IPS-15b (cell line): ENCODE data around the gene CTSE.

Experiments used
- H3K27me3 ChIP-seq: one replicate; pipeline ENCODE4 v1.6.1; 2013; ENCODE audit warnings: low read length; ENCODE audit not compliant: control insufficient read depth, insufficient read depth
- H3K36me3 ChIP-seq: one replicate; pipeline ENCODE4 v1.6.1; 2013; ENCODE audit warnings: low read length; ENCODE audit not compliant: control insufficient read depth, insufficient read depth
- H3K4me1 ChIP-seq: one replicate; pipeline ENCODE4 v1.6.1; 2013; ENCODE audit warnings: mild to moderate bottlenecking, low read length; ENCODE audit not compliant: control insufficient read depth, insufficient read depth
- H3K4me3 ChIP-seq: one replicate; pipeline ENCODE4 v1.5.1; 2013; ENCODE audit warnings: low read depth, low read length
- H3K9ac ChIP-seq: one replicate; pipeline ENCODE4 v1.6.1; 2013; ENCODE audit warnings: low read depth, mild to moderate bottlenecking, low read length
- H3K9me3 ChIP-seq: one replicate; pipeline ENCODE4 v1.6.1; 2013; ENCODE audit warnings: mild to moderate bottlenecking, low read length; ENCODE audit not compliant: control insufficient read depth, insufficient read depth

Gene CTSE

GRCh38 chr1:206025283-206025820 lies 1.7 kb upstream of the CTSE start:
- no peaks in the 10 kb centered on the region for H3K36me3 ChIP-seq
- H3K9ac ChIP-seq = no peak overlapping the region
- H3K4me1 ChIP-seq = no peaks in the 10 kb centered on the region
- no peaks in the 10 kb centered on the region for H3K27me3 ChIP-seq
- no peaks in the 10 kb centered on the region for H3K9me3 ChIP-seq
- H3K4me3 ChIP-seq = no peak overlapping the region

- Histone ChIP-seq H3K4me3 (no peak overlapping the region), H3K27me3 (no peaks in the 10 kb centered on the region), H3K9me3 (no peaks in the 10 kb centered on the region), H3K9ac (no peak overlapping the region), H3K4me1 (peaks cover 3% of the 10 kb centered on the region), H3K36me3 (no peaks in the 10 kb centered on the region)
Observed at GRCh38 chr1:206022766-206023165, 929 bp downstream of the CTSE start.

GRCh38 chr1:206021626-206022365 lies 1.9 kb downstream of the CTSE start:
- H3K9ac ChIP-seq = no peak overlapping the region
- no peak overlapping the region for H3K4me3 ChIP-seq
- H3K4me1 ChIP-seq = peaks cover 3% of the 10 kb centered on the region
- no peaks in the 10 kb centered on the region for H3K27me3 ChIP-seq
- H3K9me3 ChIP-seq = no peaks in the 10 kb centered on the region
- H3K36me3 ChIP-seq = no peaks in the 10 kb centered on the region

- Histone ChIP-seq H3K4me1 (peaks cover 3% of the 10 kb centered on the region), H3K36me3 (no peaks in the 10 kb centered on the region), H3K9ac (no peak overlapping the region), H3K4me3 (no peak overlapping the region), H3K27me3 (no peaks in the 10 kb centered on the region), H3K9me3 (no peaks in the 10 kb centered on the region)
Observed at GRCh38 chr1:206021008-206021625, 2.6 kb downstream of the CTSE start.

- Histone ChIP-seq H3K36me3 (no peaks in the 10 kb centered on the region), H3K4me3 (no peak overlapping the region), H3K4me1 (peaks cover 3% of the 10 kb centered on the region), H3K9ac (no peak overlapping the region), H3K27me3 (no peaks in the 10 kb centered on the region), H3K9me3 (no peaks in the 10 kb centered on the region)
Observed at GRCh38 chr1:206020393-206021007, 3.2 kb downstream of the CTSE start.

GRCh38 chr1:206015071-206015470 lies 8.6 kb downstream of the CTSE start:
- H3K4me3 ChIP-seq = no peak overlapping the region
- H3K9me3 ChIP-seq = no peaks in the 10 kb centered on the region
- peaks cover 3% of the 10 kb centered on the region for H3K4me1 ChIP-seq
- peaks cover 2% of the 10 kb centered on the region for H3K27me3 ChIP-seq
- no peak overlapping the region for H3K9ac ChIP-seq
- H3K36me3 ChIP-seq = no peaks in the 10 kb centered on the region

- Histone ChIP-seq H3K9ac (no peak overlapping the region), H3K27me3 (peaks cover 2% of the 10 kb centered on the region)
Observed at GRCh38 chr1:206014601-206015000, 9.1 kb downstream of the CTSE start.

GRCh38 chr1:206013026-206013795 lies 10.5 kb downstream of the CTSE start:
- H3K27me3 ChIP-seq = peaks cover 2% of the 10 kb centered on the region
- no peaks in the 10 kb centered on the region for H3K9me3 ChIP-seq
- H3K36me3 ChIP-seq = no peaks in the 10 kb centered on the region
- no peak overlapping the region for H3K4me3 ChIP-seq
- no peak overlapping the region for H3K9ac ChIP-seq
- H3K4me1 ChIP-seq = no peaks in the 10 kb centered on the region

More at GRCh38 chr1:206014601-206015000, 9.1 kb downstream of the CTSE start:
- no peak overlapping the region for H3K4me3 ChIP-seq
- H3K9me3 ChIP-seq = no peaks in the 10 kb centered on the region
- H3K36me3 ChIP-seq = no peaks in the 10 kb centered on the region
- peaks cover 3% of the 10 kb centered on the region for H3K4me1 ChIP-seq

- Histone ChIP-seq H3K4me3 (no peak overlapping the region), H3K27me3 (peaks cover 2% of the 10 kb centered on the region), H3K36me3 (no peaks in the 10 kb centered on the region), H3K4me1 (no peaks in the 10 kb centered on the region), H3K9me3 (no peaks in the 10 kb centered on the region), H3K9ac (no peak overlapping the region)
Observed at GRCh38 chr1:206012086-206012859, 11.4 kb downstream of the CTSE start.

GRCh38 chr1:206011057-206011456 lies 12.6 kb downstream of the CTSE start:
- Histone ChIP-seq H3K36me3 (no peaks in the 10 kb centered on the region), H3K9me3 (no peaks in the 10 kb centered on the region), H3K9ac (no peak overlapping the region), H3K4me3 (no peak overlapping the region), H3K4me1 (no peaks in the 10 kb centered on the region), H3K27me3 (peaks cover 2% of the 10 kb centered on the region)

- H3K9ac ChIP-seq = no peak overlapping the region
- no peaks in the 10 kb centered on the region for H3K36me3 ChIP-seq
- H3K9me3 ChIP-seq = no peaks in the 10 kb centered on the region
- H3K27me3 ChIP-seq = peaks cover 2% of the 10 kb centered on the region
- H3K4me1 ChIP-seq = no peaks in the 10 kb centered on the region
- no peak overlapping the region for H3K4me3 ChIP-seq
Observed at GRCh38 chr1:206010060-206010459, 13.6 kb downstream of the CTSE start.
